Measurements from ENCODE around the gene CEP112.

DNA sequence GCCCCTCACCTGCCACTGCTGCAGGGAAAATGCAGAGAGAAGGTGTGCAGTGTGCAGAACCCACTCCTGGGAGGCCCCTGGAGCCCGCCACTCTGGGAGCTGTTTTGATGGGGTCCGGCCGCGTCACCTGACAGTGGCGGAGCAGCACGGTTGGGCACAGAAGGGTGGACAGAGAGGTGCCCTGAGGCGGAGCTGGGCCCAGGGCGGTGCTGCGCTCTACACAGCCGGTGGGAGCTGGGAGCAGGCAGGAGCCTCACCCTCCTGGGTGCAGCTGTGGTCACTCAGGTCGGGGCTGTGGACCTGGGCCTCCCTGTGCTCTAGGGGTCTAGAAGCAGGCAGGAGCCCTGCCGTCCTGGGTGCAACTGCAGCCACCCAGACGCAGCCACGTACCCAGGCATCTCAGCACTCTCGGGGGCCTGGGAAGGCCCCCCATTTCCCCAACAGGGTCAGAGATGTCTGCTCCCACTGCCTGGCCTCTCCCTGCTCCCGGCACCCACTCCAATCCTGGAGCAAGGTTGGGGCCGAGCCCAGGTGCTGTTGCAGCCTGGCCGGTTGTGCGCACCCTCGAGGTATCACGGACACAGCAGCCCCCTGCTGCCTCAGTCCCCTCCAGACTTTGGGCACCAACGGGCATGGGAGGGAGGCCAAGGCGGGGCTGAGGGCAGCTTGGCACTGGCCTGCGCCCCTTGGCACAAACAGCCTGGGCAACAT is 326.1 kb downstream of the CEP112 start:
- TF ChIP-seq, protein P1, sequence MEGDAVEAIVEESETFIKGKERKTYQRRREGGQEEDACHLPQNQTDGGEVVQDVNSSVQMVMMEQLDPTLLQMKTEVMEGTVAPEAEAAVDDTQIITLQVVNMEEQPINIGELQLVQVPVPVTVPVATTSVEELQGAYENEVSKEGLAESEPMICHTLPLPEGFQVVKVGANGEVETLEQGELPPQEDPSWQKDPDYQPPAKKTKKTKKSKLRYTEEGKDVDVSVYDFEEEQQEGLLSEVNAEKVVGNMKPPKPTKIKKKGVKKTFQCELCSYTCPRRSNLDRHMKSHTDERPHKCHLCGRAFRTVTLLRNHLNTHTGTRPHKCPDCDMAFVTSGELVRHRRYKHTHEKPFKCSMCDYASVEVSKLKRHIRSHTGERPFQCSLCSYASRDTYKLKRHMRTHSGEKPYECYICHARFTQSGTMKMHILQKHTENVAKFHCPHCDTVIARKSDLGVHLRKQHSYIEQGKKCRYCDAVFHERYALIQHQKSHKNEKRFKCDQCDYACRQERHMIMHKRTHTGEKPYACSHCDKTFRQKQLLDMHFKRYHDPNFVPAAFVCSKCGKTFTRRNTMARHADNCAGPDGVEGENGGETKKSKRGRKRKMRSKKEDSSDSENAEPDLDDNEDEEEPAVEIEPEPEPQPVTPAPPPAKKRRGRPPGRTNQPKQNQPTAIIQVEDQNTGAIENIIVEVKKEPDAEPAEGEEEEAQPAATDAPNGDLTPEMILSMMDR (optimal IDR thresholded peaks at IDR 0.05 in 1 of 3, IDR thresholded peaks at IDR 0.05 in 1 of 3, conservative IDR thresholded peaks at IDR 0.05 in 1 of 3; ENCODE audit: extremely low read depth in 1 of 3, insufficient read depth in 2 of 3, low read length in 3 of 3), result no peak
- TF ChIP-seq EZH2 (IDR thresholded peaks at IDR 0.05; ENCODE audit: low read length), result no peak

Measured in keratinocyte (primary cell).